Transverse colon (tissue), 4 donors: Measurements from ENCODE around the gene BRI3. TPM values are rescaled to one million over a fixed set of nuclear protein-coding genes. Genes with fewer than 3 reads are reported as not detected.

Source experiments
- DNase-seq: peaks from one replicate; pipeline ENCODE4 v3.0.0-alpha.2; 2019
- H3K27ac ChIP-seq, 4 donors: fragments of 200-600 bp; sonication (generic); 2 replicates each; pipeline ENCODE4 v1.5.1; 2016 to 2018; ENCODE audit warnings: inconsistent platforms in 4 of 4
- H3K27me3 ChIP-seq: fragments of 200-600 bp; sonication (generic); 2 replicates; pipeline ENCODE4 v1.5.1; 2017; ENCODE audit warnings: inconsistent platforms
- H3K36me3 ChIP-seq, 4 donors: fragments of 200-600 bp; sonication (generic); 2 replicates each; pipeline ENCODE4 v1.5.1; 2017 to 2019; ENCODE audit warnings: inconsistent platforms in 4 of 4
- H3K4me1 ChIP-seq, 4 donors: fragments of 200-600 bp; sonication (generic); 2 replicates each; pipeline ENCODE4 v1.5.1; 2017 to 2020; ENCODE audit warnings: inconsistent platforms in 4 of 4
- H3K4me3 ChIP-seq, 4 donors: fragments of 200-600 bp; sonication (generic); 1 replicate in 1 of 4; 2 replicates in 3 of 4; pipeline versions ENCODE4 v1.5.1 to v1.6.1; 2017 to 2019; ENCODE audit warnings: inconsistent platforms in 4 of 4
- H3K9me3 ChIP-seq, 2 donors: fragments of 200-600 bp; sonication (generic); 2 replicates each; pipeline ENCODE4 v1.5.1; 2017 to 2019; ENCODE audit warnings: inconsistent platforms in 2 of 2
- EP300 ChIP-seq: sonication (generic); formaldehyde crosslinking; IDR thresholded peaks from one replicate; pipeline ENCODE4 v1.6.1; 2017; ENCODE audit warnings: antibody characterized with exemption, low read depth
- POLR2A ChIP-seq: fragments of 450-650 bp; IDR thresholded peaks from one replicate; pipeline ENCODE4 v1.6.1; 2016; ENCODE audit warnings: antibody characterized with exemption, mild to moderate bottlenecking, moderate library complexity
- POLR2AphosphoS5 ChIP-seq, 3 donors: sonication (generic); formaldehyde crosslinking; IDR thresholded peaks; one replicate each; pipeline ENCODE4 v1.6.1; 2016; ENCODE audit warnings: antibody characterized with exemption in 3 of 3
- WGBS, 2 donors: methylation state at CpG; one replicate each; pipeline ENCODE4 v1.1.5; 2018; ENCODE audit warnings: low coverage in 1 of 2; 5-methylcytosine and 5-hydroxymethylcytosine counted together
- in situ Hi-C, 4 donors: fragments of 200-750 bp; cut with MboI; loops; one replicate each; pipeline versions ENCODE4 v1.15.0 to v1.15.1; 2017; ENCODE audit warnings: low sequenced_read_pairs in 3 of 4, low pct_ligation_motif_present in 1 of 4, low pct_unique_long_range_greater_than_20kb in 1 of 4
- intact Hi-C: fragments of 100-400 bp; cut with DNase I; formaldehyde crosslinking; loops from one replicate; pipeline ENCODE4 v1.15.1; 2023; ENCODE audit warnings: low total_unique reads
- total RNA-seq, 4 donors: library from RNA; depleted of rRNA; stranded (reverse); fragments of >200 nt; gene quantifications; one replicate each; pipeline ENCODE4 v1.1.0, GENCODE V29; 2016
- TF ChIP-seq, protein P1 (sequence below), 5 experiments: fragments of 200-600 bp in 3 of 5; fragments of 450-650 bp in 2 of 5; sonication (generic) in 3 of 5; IDR thresholded peaks; 1 replicate in 2 of 5; 2 replicates in 3 of 5; pipeline ENCODE4 v1.5.1; 2016 to 2017; ENCODE audit warnings: antibody characterized with exemption in 5 of 5, inconsistent platforms in 3 of 5, mild to moderate bottlenecking in 2 of 5, moderate library complexity in 1 of 5

Gene BRI3
- total RNA-seq, 4 donors from 2014 or later, result 9.8 to 87.5 (median 51.5) TPM

GRCh38 chr7:98317366-98318040 is 36.0 kb downstream of the BRI3 start:
- in situ Hi-C loops, result no loop called here
- Histone ChIP-seq H3K36me3 (peaks cover 0 to under 1% (median 0%) of the 10 kb centered on the region in 4 donors), H3K4me3 (no peak overlapping the region), H3K4me1 (peaks cover 0 to under 1% (median 0%) of the 10 kb centered on the region in 4 donors), H3K27me3 (no peaks in the 10 kb centered on the region), H3K9me3 (no peaks in the 10 kb centered on the region), H3K27ac (no peak overlapping the region)
- intact Hi-C loops, result no loop called here
- TF ChIP-seq POLR2AphosphoS5 (IDR thresholded peaks at IDR 0.05) (no peak), EP300 (no peak), POLR2A (no peak)
- TF ChIP-seq, protein P1, sequence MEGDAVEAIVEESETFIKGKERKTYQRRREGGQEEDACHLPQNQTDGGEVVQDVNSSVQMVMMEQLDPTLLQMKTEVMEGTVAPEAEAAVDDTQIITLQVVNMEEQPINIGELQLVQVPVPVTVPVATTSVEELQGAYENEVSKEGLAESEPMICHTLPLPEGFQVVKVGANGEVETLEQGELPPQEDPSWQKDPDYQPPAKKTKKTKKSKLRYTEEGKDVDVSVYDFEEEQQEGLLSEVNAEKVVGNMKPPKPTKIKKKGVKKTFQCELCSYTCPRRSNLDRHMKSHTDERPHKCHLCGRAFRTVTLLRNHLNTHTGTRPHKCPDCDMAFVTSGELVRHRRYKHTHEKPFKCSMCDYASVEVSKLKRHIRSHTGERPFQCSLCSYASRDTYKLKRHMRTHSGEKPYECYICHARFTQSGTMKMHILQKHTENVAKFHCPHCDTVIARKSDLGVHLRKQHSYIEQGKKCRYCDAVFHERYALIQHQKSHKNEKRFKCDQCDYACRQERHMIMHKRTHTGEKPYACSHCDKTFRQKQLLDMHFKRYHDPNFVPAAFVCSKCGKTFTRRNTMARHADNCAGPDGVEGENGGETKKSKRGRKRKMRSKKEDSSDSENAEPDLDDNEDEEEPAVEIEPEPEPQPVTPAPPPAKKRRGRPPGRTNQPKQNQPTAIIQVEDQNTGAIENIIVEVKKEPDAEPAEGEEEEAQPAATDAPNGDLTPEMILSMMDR (IDR thresholded peaks at IDR 0.05), result no peak
- 89 to 90% methylated on average over 10 to 14 of the region's 14 CpGs for WGBS, 2 donors
- no peak for DNase-seq

DNA sequence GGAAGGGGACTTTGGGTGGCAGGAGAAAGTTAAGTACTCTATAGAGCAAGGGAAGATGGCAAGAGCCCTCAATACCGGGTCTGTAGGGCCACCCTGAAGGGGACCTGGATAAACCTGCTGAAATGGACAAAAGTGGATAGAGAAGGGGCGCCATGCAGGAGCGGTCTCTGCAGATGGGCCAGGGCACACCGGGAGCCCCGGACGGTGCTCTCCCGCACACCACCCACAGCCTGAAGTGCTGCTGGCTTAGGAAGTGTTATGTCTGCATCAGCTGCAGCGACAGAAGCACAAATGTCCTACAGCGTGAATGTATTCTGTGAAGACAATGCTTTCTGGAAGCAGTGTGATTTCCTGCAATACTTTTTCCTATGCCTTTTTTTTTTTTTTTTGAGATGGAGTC is 37.7 kb downstream of the BRI3 start:
- 78 to 98% methylated on average over 7 to 9 of the region's 9 CpGs for WGBS, 2 donors
- Histone ChIP-seq H3K4me3 (no peak overlapping the region), H3K27ac (no peak overlapping the region), H3K36me3 (no peaks in the 10 kb centered on the region), H3K9me3 (no peaks in the 10 kb centered on the region), H3K27me3 (no peaks in the 10 kb centered on the region), H3K4me1 (peaks cover 0 to 4% (median 0%) of the 10 kb centered on the region in 4 donors)
- TF ChIP-seq POLR2AphosphoS5 (IDR thresholded peaks at IDR 0.05) (no peak), EP300 (no peak), POLR2A (no peak)
- TF ChIP-seq, protein P1 (IDR thresholded peaks at IDR 0.05), result no peak
- intact Hi-C loops (no loop called here), in situ Hi-C loops (no loop called here)
- DNase-seq, result no peak

DNA sequence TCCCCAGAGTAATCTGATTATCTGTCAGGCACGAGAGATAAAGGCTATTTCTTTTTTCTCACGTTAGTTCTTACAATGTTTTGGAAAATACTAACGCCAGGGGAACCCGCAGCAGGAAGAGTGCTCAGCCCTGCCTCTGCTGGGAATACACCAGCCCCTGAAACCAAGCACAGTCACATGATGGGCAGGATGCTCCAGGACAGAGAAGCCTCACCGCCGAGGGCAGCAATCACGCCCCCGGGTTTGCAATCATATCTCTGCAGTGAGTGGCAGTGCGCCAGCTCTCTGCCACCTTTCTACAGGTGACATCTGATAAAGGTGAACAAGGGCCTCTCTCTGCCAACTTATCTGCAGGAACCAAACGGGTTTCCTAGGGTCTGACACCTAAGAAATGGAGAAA is 39.8 kb downstream of the BRI3 start:
- in situ Hi-C loops (no loop called here), intact Hi-C loops (no loop called here)
- 61 to 84% methylated on average over 5 to 10 of the region's 10 CpGs for WGBS, 2 donors
- H3K36me3 ChIP-seq, result no peaks in the 10 kb centered on the region
- H3K27ac ChIP-seq, result no peak overlapping the region
- no peak for DNase-seq
- no peaks in the 10 kb centered on the region for H3K27me3 ChIP-seq
- H3K4me1 ChIP-seq, result peaks cover 0 to 4% (median 0%) of the 10 kb centered on the region in 4 donors
- no peak overlapping the region for H3K4me3 ChIP-seq
- H3K9me3 ChIP-seq, result no peaks in the 10 kb centered on the region
- TF ChIP-seq, protein P1 (IDR thresholded peaks at IDR 0.05), result no peak
- TF ChIP-seq EP300 (no peak), POLR2A (no peak), POLR2AphosphoS5 (IDR thresholded peaks at IDR 0.05) (no peak)

- Histone ChIP-seq H3K4me3 (no peak overlapping the region), H3K4me1 (peaks cover 0 to 4% (median 0%) of the 10 kb centered on the region in 4 donors), H3K9me3 (no peaks in the 10 kb centered on the region), H3K27me3 (no peaks in the 10 kb centered on the region), H3K36me3 (no peaks in the 10 kb centered on the region), H3K27ac (no peak overlapping the region)
- in situ Hi-C loops, result no loop called here
- no peak for TF ChIP-seq POLR2A
- TF ChIP-seq EP300, result no peak
- TF ChIP-seq, protein P1 (IDR thresholded peaks at IDR 0.05), result no peak
- no peak for TF ChIP-seq POLR2AphosphoS5 (IDR thresholded peaks at IDR 0.05)
- WGBS, 2 donors, result 84 to 85% methylated on average over 9 to 23 of the region's 24 CpGs
- DNase-seq, result no peak
- intact Hi-C loops, result no loop called here
Measured at GRCh38 chr7:98322331-98323270, 41.1 kb downstream of the BRI3 start.
